ENCODE results near the gene UNC5C. TPM values are rescaled to one million over a fixed set of nuclear protein-coding genes. Genes with fewer than 3 reads are reported as not detected.

UNC5C gene
- total and polyA plus RNA-seq, 10 of the 15 experiments (the other 5 are each of a cell fraction or from before 2014, with no cell fraction given): 0.02 to 2.0 (median 0.15) TPM; not detected in 1

DNA sequence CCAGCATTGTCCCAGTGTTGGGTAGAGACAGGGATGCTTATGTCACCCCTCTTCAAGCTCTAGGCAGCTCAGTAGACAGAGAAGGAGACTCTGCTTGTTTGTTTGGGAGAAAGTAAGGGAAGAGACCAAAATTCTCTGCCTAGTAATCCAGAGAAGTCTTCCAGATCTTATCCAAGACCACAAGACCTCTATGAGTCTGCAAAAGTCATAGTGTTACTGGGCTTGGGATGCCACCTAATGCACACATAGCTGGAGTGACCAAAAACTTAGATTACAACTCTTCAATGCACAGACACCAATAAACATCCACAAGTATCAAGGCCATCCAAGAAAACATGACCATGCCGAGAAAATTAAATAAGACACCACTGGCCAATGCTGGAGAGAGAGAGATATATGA, 205.5 kb downstream of the UNC5C start:
- no TSS peak for BruUV-seq (replicated peaks)
- ATAC-seq: no peak

DNA sequence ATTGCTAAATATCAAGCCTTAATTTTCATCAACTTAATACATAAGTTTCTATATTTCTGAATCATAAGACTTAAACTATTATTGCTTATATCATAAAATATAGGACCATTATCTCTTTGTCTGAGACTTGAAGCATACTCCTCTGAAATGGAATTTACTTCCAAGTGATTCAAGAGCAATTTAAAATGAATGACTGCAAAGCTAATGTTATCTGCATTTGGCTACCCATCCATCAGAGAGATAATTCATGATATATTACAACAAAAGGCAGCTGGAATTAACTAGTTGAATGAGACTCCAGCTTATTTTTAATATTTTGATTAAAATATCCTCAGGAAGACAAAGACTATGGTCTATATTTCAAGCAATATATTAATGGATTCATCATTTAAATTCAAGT, 208.6 kb downstream of the UNC5C start:
- no peaks in the 10 kb centered on the region for H3K4me1 ChIP-seq (ENCODE audit: control insufficient read depth, insufficient read depth, low read length)
- no peak for DNase-seq (ENCODE audit: low read depth, low spot score)
- no peak overlapping the region for H3K4me2 ChIP-seq (ENCODE audit: control insufficient read depth, insufficient read depth)
- intact Hi-C loops (cut with micrococcal nuclease; ENCODE audit: unreplicated experiment): no loop called here
- no peak overlapping the region for H3K27ac ChIP-seq (ENCODE audit: control insufficient read depth, insufficient read depth)
- no peaks in the 10 kb centered on the region for H3K36me3 ChIP-seq (ENCODE audit: control insufficient read depth in 2 of 2, insufficient read depth in 2 of 2, low read length in 1 of 2)
- FAIRE-seq: no peak
- no TSS peak for BruUV-seq (replicated peaks)
- H2AFZ ChIP-seq (ENCODE audit: control insufficient read depth, low read depth, low read length): no peak overlapping the region
- H4K20me1 ChIP-seq (ENCODE audit: control insufficient read depth, insufficient read depth): no peaks in the 10 kb centered on the region
- ChIA-PET RAD21 (ENCODE audit: unreplicated experiment) (no interaction called here), CTCF (interaction anchor here (0.8 kb wide), 1 partner anchor 184 kb away, joined by 4 read pairs; no protein-coding TSS in a partner anchor), SMC1A (ENCODE audit: uncharacterized antibody, unreplicated experiment) (interaction anchor here (0.8 kb wide), 1 partner anchor 658 kb away, joined by 5 read pairs; no protein-coding TSS in a partner anchor), POLR2A (no interaction called here)
- H3K4me3 ChIP-seq: no peak overlapping the region
- no peaks in the 10 kb centered on the region for H3K79me2 ChIP-seq (ENCODE audit: control insufficient read depth, insufficient read depth, low read length)
- no peaks in the 10 kb centered on the region for H3K9me3 ChIP-seq (replicated peaks; ENCODE audit: control insufficient read depth, insufficient read depth, low read length)
- ATAC-seq: no peak
- no peaks in the 10 kb centered on the region for H3K27me3 ChIP-seq (replicated peaks in 1 of 2; ENCODE audit: control insufficient read depth in 2 of 2, insufficient read depth in 2 of 2, low read length in 1 of 2)
- no peak overlapping the region for H3K9ac ChIP-seq (ENCODE audit: control insufficient read depth, insufficient read depth, low read length)
- TF ChIP-seq CREB1 (IDR thresholded peaks at IDR 0.05; ENCODE audit: low read depth): no peak
- TF ChIP-seq CBX3 (IDR thresholded peaks at IDR 0.05; ENCODE audit: borderline replicate concordance, low read depth): no peak
- no peak for TF ChIP-seq SIX5 (IDR thresholded peaks at IDR 0.05; ENCODE audit: low read depth, low read length, severe bottlenecking)
- TF ChIP-seq TAF1 (IDR thresholded peaks at IDR 0.05; ENCODE audit: borderline replicate concordance, low read depth, low read length): no peak
- in situ Hi-C loops (cut with MboI): no loop called here

More for the DNA sequence above, 205.5 kb downstream of the UNC5C start:
- Histone ChIP-seq H3K4me3 (no peak overlapping the region), H4K20me1 (ENCODE audit: control insufficient read depth, insufficient read depth) (no peaks in the 10 kb centered on the region), H3K79me2 (ENCODE audit: control insufficient read depth, insufficient read depth, low read length) (no peaks in the 10 kb centered on the region), H3K9ac (ENCODE audit: control insufficient read depth, insufficient read depth, low read length) (no peak overlapping the region), H3K27ac (ENCODE audit: control insufficient read depth, insufficient read depth) (no peak overlapping the region), H3K27me3 (replicated peaks in 1 of 2; ENCODE audit: control insufficient read depth in 2 of 2, insufficient read depth in 2 of 2, low read length in 1 of 2) (no peaks in the 10 kb centered on the region), H3K36me3 (ENCODE audit: control insufficient read depth in 2 of 2, insufficient read depth in 2 of 2, low read length in 1 of 2) (no peaks in the 10 kb centered on the region), H3K4me1 (ENCODE audit: control insufficient read depth, insufficient read depth, low read length) (no peaks in the 10 kb centered on the region), H2AFZ (ENCODE audit: control insufficient read depth, low read depth, low read length) (no peak overlapping the region), H3K4me2 (ENCODE audit: control insufficient read depth, insufficient read depth) (no peak overlapping the region), H3K9me3 (replicated peaks; ENCODE audit: control insufficient read depth, insufficient read depth, low read length) (no peaks in the 10 kb centered on the region)
- ChIA-PET SMC1A (ENCODE audit: uncharacterized antibody, unreplicated experiment) (no interaction called here), RAD21 (ENCODE audit: unreplicated experiment) (no interaction called here), CTCF (no interaction called here), POLR2A (no interaction called here)
- no peak for FAIRE-seq
- DNase-seq (ENCODE audit: low read depth, low spot score): no peak
- intact Hi-C loops (cut with micrococcal nuclease; ENCODE audit: unreplicated experiment): no loop called here
- WGBS (ENCODE audit: insufficient coverage, insufficient replicate concordance, low lambda C conversion rate, missing lambda C conversion rate): 31% methylated on average over 1 of the region's 1 CpG
- TF ChIP-seq MTA3 (IDR thresholded peaks at IDR 0.05; ENCODE audit: borderline replicate concordance, low read length) (no peak), ZNF24 (IDR thresholded peaks at IDR 0.05) (no peak), NFYB (IDR thresholded peaks at IDR 0.05; ENCODE audit: insufficient read depth, low read depth, low read length) (no peak), JUND (IDR thresholded peaks at IDR 0.05; ENCODE audit: low read depth, low read length) (no peak), EZH2 (IDR thresholded peaks at IDR 0.05; ENCODE audit: borderline replicate concordance, control insufficient read depth, low read depth, low read length) (no peak), SRF (IDR thresholded peaks at IDR 0.05; ENCODE audit: low read depth in 2 of 2, low read length in 2 of 2) (no peak), NFXL1 (IDR thresholded peaks at IDR 0.05; ENCODE audit: borderline replicate concordance) (no peak)
- in situ Hi-C loops (cut with MboI): no loop called here

Measured in GM12878 (cell line).